HEK293 (cell line): ENCODE measurements around the gene ARL15.

Experiments used
- CTCF ChIA-PET: fragments of 350-600 bp; formaldehyde crosslinking; extraction: SDS; loops from one replicate; lab custom pipeline; 2021; ENCODE audit warnings: antibody characterized with exemption; lab: Yijun Ruan, JAX
- POLR2A ChIA-PET: fragments of 300-600 bp; formaldehyde crosslinking; extraction: SDS; loops from one replicate; lab custom pipeline; 2020; ENCODE audit warnings: antibody characterized with exemption, inconsistent platforms; lab: Yijun Ruan, JAX
- H3K27ac ChIP-seq: fragments of 200-500 bp; sonication (Bioruptor generic); 2 replicates; pipeline ENCODE4 v1.5.1; 2014; ENCODE audit warnings: low read depth, low read length, control low read depth, inconsistent platforms; ENCODE audit errors: extremely low read depth
- H3K36me3 ChIP-seq, 2 experiments: fragments of 200-500 bp in 1 of 2; sonication (Bioruptor generic) in 1 of 2; 1 replicate in 1 of 2; 2 replicates in 1 of 2; pipeline ENCODE4 v1.5.1; 2014 to 2017; ENCODE audit warnings: inconsistent platforms in 2 of 2, low read length in 2 of 2; ENCODE audit not compliant: control insufficient read depth in 2 of 2, insufficient read depth in 1 of 2
- H3K4me1 ChIP-seq: fragments of 200-500 bp; sonication (Bioruptor generic); 2 replicates; pipeline ENCODE4 v1.5.1; 2014; ENCODE audit warnings: mild to moderate bottlenecking, low read length, inconsistent platforms; ENCODE audit not compliant: control insufficient read depth, insufficient read depth
- H3K4me3 ChIP-seq: 2 replicates; pipeline ENCODE4 v1.5.1; 2011; ENCODE audit warnings: low read depth, mild to moderate bottlenecking, control low read depth, low read length, moderate library complexity
- H3K9me3 ChIP-seq: fragments of 200-500 bp; sonication (Bioruptor generic); 2 replicates; pipeline ENCODE4 v1.5.1; 2014; ENCODE audit warnings: low read depth, low read length, inconsistent platforms; ENCODE audit not compliant: control insufficient read depth, insufficient read depth
- BCL6B ChIP-seq: fragments of 450-650 bp; formaldehyde crosslinking; IDR thresholded peaks from 2 replicates; pipeline ENCODE4 v1.5.1; 2017; ENCODE audit warnings: missing biosample characterization, missing genetic modification characterization
- GLI2 ChIP-seq: fragments of 450-650 bp; formaldehyde crosslinking; IDR thresholded peaks from 2 replicates; pipeline ENCODE4; 2017; ENCODE audit warnings: missing biosample characterization, missing genetic modification characterization, low read depth, borderline replicate concordance
- GLIS2 ChIP-seq: fragments of 450-650 bp; formaldehyde crosslinking; IDR thresholded peaks from 2 replicates; pipeline ENCODE4 v1.5.1; 2016; ENCODE audit warnings: missing biosample characterization, missing genetic modification characterization
- HOXC10 ChIP-seq: sonication (generic); formaldehyde crosslinking; IDR thresholded peaks from 2 replicates; pipeline ENCODE4 v1.8.1; 2023; ENCODE audit warnings: mild to moderate bottlenecking, missing genetic modification reagents
- KLF7 ChIP-seq: fragments of 450-650 bp; formaldehyde crosslinking; IDR thresholded peaks from 2 replicates; pipeline ENCODE4 v1.5.1; 2016; ENCODE audit warnings: missing biosample characterization, missing genetic modification characterization, borderline replicate concordance
- SALL2 ChIP-seq: fragments of 450-650 bp; formaldehyde crosslinking; IDR thresholded peaks from 2 replicates; pipeline ENCODE4 v1.5.0; 2017; ENCODE audit warnings: missing biosample characterization, mild to moderate bottlenecking, missing genetic modification characterization, borderline replicate concordance
- TCF7L2 ChIP-seq: IDR thresholded peaks from 2 replicates; pipeline ENCODE4 v1.6.1; 2011; ENCODE audit warnings: low read depth, mild to moderate bottlenecking, inconsistent platforms, low read length, moderate library complexity, borderline replicate concordance
- YY1 ChIP-seq: fragments of 450-650 bp; formaldehyde crosslinking; IDR thresholded peaks from 2 replicates; pipeline ENCODE4 v1.5.1; 2018; ENCODE audit warnings: missing biosample characterization, missing genetic modification characterization
- ZNF10 ChIP-seq: fragments of 450-650 bp; formaldehyde crosslinking; IDR thresholded peaks from 2 replicates; pipeline ENCODE4 v1.5.1; 2017; ENCODE audit warnings: missing biosample characterization, missing genetic modification characterization
- ZNF112 ChIP-seq: fragments of 450-650 bp; formaldehyde crosslinking; IDR thresholded peaks from 2 replicates; pipeline ENCODE4 v1.5.0; 2017; ENCODE audit warnings: missing biosample characterization, missing genetic modification characterization
- ZNF175 ChIP-seq: fragments of 450-650 bp; formaldehyde crosslinking; IDR thresholded peaks from 2 replicates; pipeline ENCODE4 v1.5.1; 2016; ENCODE audit warnings: missing biosample characterization, missing genetic modification characterization
- ZNF214 ChIP-seq: fragments of 450-650 bp; formaldehyde crosslinking; IDR thresholded peaks from 2 replicates; pipeline ENCODE4 v1.5.1; 2017; ENCODE audit warnings: missing biosample characterization, mild to moderate bottlenecking, missing genetic modification characterization, borderline replicate concordance
- ZNF266 ChIP-seq: fragments of 450-650 bp; formaldehyde crosslinking; IDR thresholded peaks from 2 replicates; pipeline ENCODE4 v1.5.1; 2016; ENCODE audit warnings: missing biosample characterization, missing genetic modification characterization, low read depth
- ZNF449 ChIP-seq: fragments of 450-650 bp; formaldehyde crosslinking; IDR thresholded peaks from 2 replicates; pipeline ENCODE4 v1.5.1; 2017; ENCODE audit warnings: missing biosample characterization, mild to moderate bottlenecking, missing genetic modification characterization, moderate library complexity
- ZNF513 ChIP-seq: fragments of 450-650 bp; IDR thresholded peaks from 2 replicates; pipeline ENCODE4 v1.5.1; 2018; ENCODE audit warnings: missing biosample characterization, missing genetic modification characterization
- ZNF514 ChIP-seq: fragments of 450-650 bp; formaldehyde crosslinking; IDR thresholded peaks from 2 replicates; pipeline ENCODE4 v1.5.1; 2016; ENCODE audit warnings: missing biosample characterization, missing genetic modification characterization
- ZNF560 ChIP-seq: fragments of 450-650 bp; formaldehyde crosslinking; IDR thresholded peaks from 2 replicates; pipeline ENCODE4 v1.5.1; 2017; ENCODE audit warnings: missing biosample characterization, missing genetic modification characterization, borderline replicate concordance
- ZNF571 ChIP-seq: fragments of 450-650 bp; formaldehyde crosslinking; IDR thresholded peaks from 2 replicates; pipeline ENCODE4 v1.5.0; 2017; ENCODE audit warnings: missing biosample characterization, missing genetic modification characterization
- ZNF626 ChIP-seq: fragments of 450-650 bp; sonication (Bioruptor Pico); formaldehyde crosslinking; IDR thresholded peaks from 2 replicates; pipeline ENCODE4 v1.5.1; 2018; ENCODE audit warnings: missing biosample characterization, missing genetic modification characterization, inconsistent platforms
- ZNF654 ChIP-seq: fragments of 450-650 bp; formaldehyde crosslinking; IDR thresholded peaks from 2 replicates; pipeline ENCODE4 v1.5.1; 2016; ENCODE audit warnings: low read depth, missing biosample characterization, missing genetic modification characterization
- ZNF664 ChIP-seq: fragments of 450-650 bp; formaldehyde crosslinking; IDR thresholded peaks from 2 replicates; pipeline ENCODE4 v1.5.1; 2016; ENCODE audit warnings: missing biosample characterization, missing genetic modification characterization
- ZNF747 ChIP-seq: fragments of 450-650 bp; formaldehyde crosslinking; IDR thresholded peaks from 2 replicates; pipeline ENCODE4 v1.5.1; 2016; ENCODE audit warnings: missing biosample characterization, missing genetic modification characterization
- ZNF76 ChIP-seq: fragments of 450-650 bp; formaldehyde crosslinking; IDR thresholded peaks from 2 replicates; pipeline ENCODE4; 2016; ENCODE audit warnings: low read depth, missing biosample characterization, missing genetic modification characterization, borderline replicate concordance
- ZNF792 ChIP-seq: fragments of 450-650 bp; formaldehyde crosslinking; IDR thresholded peaks from 2 replicates; pipeline ENCODE4 v1.5.1; 2016; ENCODE audit warnings: missing biosample characterization, missing genetic modification characterization
- ZNF830 ChIP-seq: fragments of 450-650 bp; IDR thresholded peaks from 2 replicates; pipeline ENCODE4 v1.5.0; 2018; ENCODE audit warnings: missing biosample characterization, missing genetic modification characterization, low read depth, mild to moderate bottlenecking, moderate library complexity
- ZSCAN23 ChIP-seq: fragments of 450-650 bp; formaldehyde crosslinking; IDR thresholded peaks from 2 replicates; pipeline ENCODE4 v1.5.1; 2016; ENCODE audit warnings: missing biosample characterization, missing genetic modification characterization
- ZSCAN30 ChIP-seq: fragments of 450-650 bp; IDR thresholded peaks from 2 replicates; pipeline ENCODE4 v1.5.1; 2018; ENCODE audit warnings: missing biosample characterization, mild to moderate bottlenecking, missing genetic modification characterization, moderate library complexity
- TF ChIP-seq, protein P1 (sequence below): fragments of 450-650 bp; formaldehyde crosslinking; IDR thresholded peaks from 2 replicates; pipeline ENCODE4 v1.5.1; 2016; ENCODE audit warnings: missing biosample characterization, missing genetic modification characterization
- TF ChIP-seq, protein P2 (sequence below): fragments of 450-650 bp; formaldehyde crosslinking; IDR thresholded peaks from 2 replicates; pipeline ENCODE4 v1.5.1; 2016; ENCODE audit warnings: missing biosample characterization, missing genetic modification characterization
- TF ChIP-seq, protein P3 (sequence below): fragments of 450-650 bp; formaldehyde crosslinking; IDR thresholded peaks from 2 replicates; pipeline ENCODE4 v1.5.1; 2016; ENCODE audit warnings: missing biosample characterization, missing genetic modification characterization

Gene ARL15

DNA sequence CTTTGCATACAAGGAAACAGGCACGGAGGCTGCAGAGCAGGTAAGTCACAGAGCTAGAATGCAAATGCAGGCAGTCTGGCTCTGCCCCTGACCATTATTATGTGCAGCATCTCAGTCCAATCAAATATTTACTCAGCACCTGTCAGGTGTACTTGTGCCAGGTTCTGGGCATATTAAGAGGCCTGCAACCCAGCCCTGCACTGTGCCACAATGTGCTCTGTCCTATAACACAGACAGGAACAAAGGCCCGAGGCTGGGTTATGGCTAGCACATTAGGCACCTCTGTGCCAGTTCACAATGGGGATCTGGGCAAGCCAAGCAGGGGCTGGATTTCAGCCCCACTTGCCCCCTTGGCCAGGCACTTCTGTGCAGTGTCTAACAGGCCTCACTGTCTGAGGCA, 14.0 kb downstream of the ARL15 start:
- CTCF ChIA-PET: no interaction called here
- peaks cover 11% of the 10 kb centered on the region for H3K4me1 ChIP-seq
- H3K4me3 ChIP-seq: no peak overlapping the region
- no peaks in the 10 kb centered on the region for H3K36me3 ChIP-seq
- POLR2A ChIA-PET: interaction anchor here (1.6 kb wide), 1 partner anchor 14 kb away, joined by 7 read pairs; the partner anchor contains the start of gene ARL15
- H3K27ac ChIP-seq: no peak overlapping the region
- no peaks in the 10 kb centered on the region for H3K9me3 ChIP-seq
- TF ChIP-seq ZNF571: no peak
- no peak for TF ChIP-seq ZNF112 (tag by site-specific recombination)
- no peak for TF ChIP-seq GLI2 (tag by site-specific recombination)
- TF ChIP-seq ZNF747 (tag by site-specific recombination): no peak
- no peak for TF ChIP-seq ZNF560
- no peak for TF ChIP-seq ZNF175 (tag by site-specific recombination)
- no peak for TF ChIP-seq ZNF514 (tag by site-specific recombination)
- TF ChIP-seq, protein P1, sequence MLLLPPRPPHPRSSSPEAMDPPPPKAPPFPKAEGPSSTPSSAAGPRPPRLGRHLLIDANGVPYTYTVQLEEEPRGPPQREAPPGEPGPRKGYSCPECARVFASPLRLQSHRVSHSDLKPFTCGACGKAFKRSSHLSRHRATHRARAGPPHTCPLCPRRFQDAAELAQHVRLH: no peak
- TF ChIP-seq GLIS2 (tag by site-specific recombination): no peak
- no peak for TF ChIP-seq YY1 (tag by site-specific recombination)
- no peak for TF ChIP-seq ZNF214 (tag by site-specific recombination)
- TF ChIP-seq TCF7L2: no peak
- TF ChIP-seq ZNF654: no peak
- TF ChIP-seq ZSCAN30: no peak
- TF ChIP-seq, protein P2, sequence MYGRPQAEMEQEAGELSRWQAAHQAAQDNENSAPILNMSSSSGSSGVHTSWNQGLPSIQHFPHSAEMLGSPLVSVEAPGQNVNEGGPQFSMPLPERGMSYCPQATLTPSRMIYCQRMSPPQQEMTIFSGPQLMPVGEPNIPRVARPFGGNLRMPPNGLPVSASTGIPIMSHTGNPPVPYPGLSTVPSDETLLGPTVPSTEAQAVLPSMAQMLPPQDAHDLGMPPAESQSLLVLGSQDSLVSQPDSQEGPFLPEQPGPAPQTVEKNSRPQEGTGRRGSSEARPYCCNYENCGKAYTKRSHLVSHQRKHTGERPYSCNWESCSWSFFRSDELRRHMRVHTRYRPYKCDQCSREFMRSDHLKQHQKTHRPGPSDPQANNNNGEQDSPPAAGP (tag by site-specific recombination): no peak
- TF ChIP-seq ZNF513: no peak
- no peak for TF ChIP-seq ZSCAN23 (tag by site-specific recombination)
- no peak for TF ChIP-seq ZNF792 (tag by site-specific recombination)
- TF ChIP-seq SALL2: no peak
- TF ChIP-seq, all 188 proteins: peak for 0

DNA sequence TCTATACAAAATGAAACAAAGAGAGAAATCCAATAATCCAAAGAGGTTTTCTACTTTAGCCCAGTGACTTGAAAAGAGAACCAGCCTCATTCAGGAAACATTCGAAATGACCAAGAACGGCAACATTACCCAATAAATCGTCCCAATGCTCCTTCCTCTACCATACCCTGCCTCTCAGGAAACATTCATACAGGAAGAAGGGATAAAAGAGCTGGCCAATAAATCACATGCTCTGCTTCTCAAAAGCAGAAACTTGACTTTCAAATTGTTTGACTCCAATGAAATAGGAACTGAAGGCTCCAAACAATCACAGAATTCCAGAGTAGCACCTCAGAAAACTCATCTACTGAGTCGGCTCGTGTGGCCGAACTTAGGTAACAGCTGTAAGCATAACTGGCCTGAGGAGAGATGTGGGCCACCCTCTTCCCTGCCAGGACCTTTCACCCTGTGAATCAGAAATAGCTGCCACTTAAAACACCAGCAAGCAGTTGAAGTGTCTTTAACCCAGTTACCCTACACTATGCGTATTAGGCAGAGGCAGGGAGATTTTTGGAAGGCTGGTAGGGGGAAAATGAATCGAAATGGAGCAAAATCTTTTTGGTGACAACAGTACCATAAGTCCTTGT, 14.6 kb downstream of the ARL15 start:
- Histone ChIP-seq H3K36me3 (no peaks in the 10 kb centered on the region), H3K27ac (no peak overlapping the region), H3K9me3 (no peaks in the 10 kb centered on the region), H3K4me3 (no peak overlapping the region), H3K4me1 (peaks cover 11% of the 10 kb centered on the region)
- ChIA-PET POLR2A (interaction anchor here (1.6 kb wide), 1 partner anchor 14 kb away, joined by 7 read pairs; the partner anchor contains the start of gene ARL15), CTCF (no interaction called here)
- no peak for TF ChIP-seq ZNF266 (tag by site-specific recombination)
- TF ChIP-seq, protein P3, sequence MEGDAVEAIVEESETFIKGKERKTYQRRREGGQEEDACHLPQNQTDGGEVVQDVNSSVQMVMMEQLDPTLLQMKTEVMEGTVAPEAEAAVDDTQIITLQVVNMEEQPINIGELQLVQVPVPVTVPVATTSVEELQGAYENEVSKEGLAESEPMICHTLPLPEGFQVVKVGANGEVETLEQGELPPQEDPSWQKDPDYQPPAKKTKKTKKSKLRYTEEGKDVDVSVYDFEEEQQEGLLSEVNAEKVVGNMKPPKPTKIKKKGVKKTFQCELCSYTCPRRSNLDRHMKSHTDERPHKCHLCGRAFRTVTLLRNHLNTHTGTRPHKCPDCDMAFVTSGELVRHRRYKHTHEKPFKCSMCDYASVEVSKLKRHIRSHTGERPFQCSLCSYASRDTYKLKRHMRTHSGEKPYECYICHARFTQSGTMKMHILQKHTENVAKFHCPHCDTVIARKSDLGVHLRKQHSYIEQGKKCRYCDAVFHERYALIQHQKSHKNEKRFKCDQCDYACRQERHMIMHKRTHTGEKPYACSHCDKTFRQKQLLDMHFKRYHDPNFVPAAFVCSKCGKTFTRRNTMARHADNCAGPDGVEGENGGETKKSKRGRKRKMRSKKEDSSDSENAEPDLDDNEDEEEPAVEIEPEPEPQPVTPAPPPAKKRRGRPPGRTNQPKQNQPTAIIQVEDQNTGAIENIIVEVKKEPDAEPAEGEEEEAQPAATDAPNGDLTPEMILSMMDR (tag by site-specific recombination): no peak
- no peak for TF ChIP-seq HOXC10 (CRISPR knock-in tag)
- TF ChIP-seq KLF7: no peak
- no peak for TF ChIP-seq BCL6B (tag by site-specific recombination)
- TF ChIP-seq ZNF664 (tag by site-specific recombination): 0 out of 2 replicates have a peak, but pooled peaks have one; percentile 21
- TF ChIP-seq ZNF10 (tag by site-specific recombination): peak; percentile 48; the same call in 1 of the 2 replicates
- no peak for TF ChIP-seq ZNF76
- TF ChIP-seq TCF7L2: no peak
- no peak for TF ChIP-seq ZNF626
- no peak for TF ChIP-seq ZNF449 (tag by site-specific recombination)
- TF ChIP-seq ZNF830: no peak
